Lower lobe of right lung (tissue), 2 donors: ENCODE data around the gene RTEL1. TPM values are rescaled to one million over a fixed set of nuclear protein-coding genes. Genes with fewer than 3 reads are reported as not detected.

Experiments
- ATAC-seq, 2 donors: fragments of 200-7000 bp; cut with Tn5 transposase; one replicate each; pipeline ENCODE4 v1.9.1; 2020 to 2022; ENCODE audit warnings: mild to moderate bottlenecking in 2 of 2, moderate library complexity in 2 of 2
- DNase-seq: peaks from one replicate; pipeline ENCODE4 v3.0.0-alpha.2; 2020
- H3K27ac ChIP-seq: fragments of 200-600 bp; one replicate; pipeline ENCODE4 v1.8.0; 2022
- H3K27me3 ChIP-seq: fragments of 200-600 bp; one replicate; pipeline ENCODE4 v1.8.0; 2022; ENCODE audit warnings: low read depth
- H3K36me3 ChIP-seq: fragments of 200-600 bp; one replicate; pipeline ENCODE4 v1.8.0; 2022; ENCODE audit warnings: mild to moderate bottlenecking
- H3K4me1 ChIP-seq: fragments of 200-600 bp; one replicate; pipeline ENCODE4 v1.8.0; 2022
- H3K4me3 ChIP-seq: fragments of 200-600 bp; one replicate; pipeline ENCODE4 v1.8.0; 2022; ENCODE audit warnings: mild to moderate bottlenecking
- H3K9me3 ChIP-seq: fragments of 200-600 bp; one replicate; pipeline ENCODE4 v1.8.0; 2022
- CTCF ChIP-seq: fragments of 200-600 bp; IDR thresholded peaks from one replicate; pipeline ENCODE4 v1.8.0; 2022; ENCODE audit warnings: antibody characterized with exemption, mild to moderate bottlenecking
- intact Hi-C: fragments of 100-400 bp; cut with DNase I; formaldehyde crosslinking; loops from one replicate; pipeline ENCODE4 v1.11.0; 2022
- total RNA-seq: library from RNA; stranded (reverse); fragmentation: NEBNext Ultra II Directional; extraction: Animal tissue kit (Norgen Biotek cat#: 25700); gene quantifications from one replicate; pipeline ENCODE4 v1.2.1, GENCODE V29; 2021
- donor health status: DM: no; HTN: yes; CAD: no; lungs with severe emphysema.

Gene RTEL1
- total RNA-seq, 1 donor from 2014 or later, result 23.8 TPM

GRCh38 chr20:63733579-63734081 lies 75.5 kb downstream of the RTEL1 start:
- no peak overlapping the region for H3K27ac ChIP-seq
- DNase-seq (no peak), ATAC-seq (no peak)
- no peaks in the 10 kb centered on the region for H3K27me3 ChIP-seq
- H3K4me1 ChIP-seq, result peaks cover 26% of the 10 kb centered on the region
- peaks cover 41% of the 10 kb centered on the region for H3K36me3 ChIP-seq
- no peaks in the 10 kb centered on the region for H3K9me3 ChIP-seq
- TF ChIP-seq CTCF, result no peak
- intact Hi-C loops, result no loop called here
- H3K4me3 ChIP-seq, result no peak overlapping the region

- no peak overlapping the region for H3K4me3 ChIP-seq
- peaks cover 41% of the 10 kb centered on the region for H3K36me3 ChIP-seq
These were observed 76.2 kb downstream of the RTEL1 start for GRCh38 chr20:63734111-63734945.

GRCh38 chr20:63734946-63735858 lies 77.1 kb downstream of the RTEL1 start:
- no peaks in the 10 kb centered on the region for H3K9me3 ChIP-seq
- peaks cover 39% of the 10 kb centered on the region for H3K36me3 ChIP-seq
- DNase-seq (no peak), ATAC-seq (no peak)
- H3K27ac ChIP-seq, result no peak overlapping the region
- TF ChIP-seq CTCF, result no peak
- peaks cover 28% of the 10 kb centered on the region for H3K4me1 ChIP-seq
- H3K27me3 ChIP-seq, result no peaks in the 10 kb centered on the region
- intact Hi-C loops, result no loop called here
- H3K4me3 ChIP-seq, result no peak overlapping the region

More at GRCh38 chr20:63734111-63734945, 76.2 kb downstream of the RTEL1 start:
- no peak overlapping the region for H3K27ac ChIP-seq
- TF ChIP-seq CTCF, result no peak
- no peaks in the 10 kb centered on the region for H3K27me3 ChIP-seq
- ATAC-seq (no peak), DNase-seq (no peak)
- peaks cover 28% of the 10 kb centered on the region for H3K4me1 ChIP-seq
- no peaks in the 10 kb centered on the region for H3K9me3 ChIP-seq
- intact Hi-C loops, result no loop called here

- peak within 1 kb of the TSS; percentile 65 for H3K27ac ChIP-seq
- ATAC-seq (peak in 1 of 2 donors; percentile 1), DNase-seq (peak; percentile 56)
- peak within 1 kb of the TSS; percentile 68 for H3K4me3 ChIP-seq
- no peak for TF ChIP-seq CTCF
- peaks cover 35% of the 10 kb centered on the region for H3K36me3 ChIP-seq
- intact Hi-C loops, result no loop called here
- peaks cover 31% of the 10 kb centered on the region for H3K4me1 ChIP-seq
- H3K27me3 ChIP-seq, result no peaks in the 10 kb centered on the region
- H3K9me3 ChIP-seq, result no peaks in the 10 kb centered on the region
These were observed 78.0 kb downstream of the RTEL1 start, which contains the start of gene LIME1 for GRCh38 chr20:63735859-63736718. TSS of gene LIME1 (plus strand) at chr20:63736664. CDS start at chr20:63737550, 886 bp downstream.
